H9 (cell line): Measurements from ENCODE around the gene EDIL3. TPM values are rescaled to one million over a fixed set of nuclear protein-coding genes. Genes with fewer than 3 reads are reported as not detected.

Experiments
- DNase-seq: peaks from one replicate; pipeline ENCODE4 v3.0.0-alpha.2; 2017
- H2AFZ ChIP-seq: one replicate; pipeline ENCODE4 v1.6.1; 2013; ENCODE audit warnings: mild to moderate bottlenecking, low read length, control low read depth, moderate library complexity
- H2AK5ac ChIP-seq: 2 replicates; pipeline ENCODE4 v1.6.1; 2013; ENCODE audit warnings: low read length, control low read depth, mixed read lengths; ENCODE audit not compliant: insufficient read length
- H2BK120ac ChIP-seq: one replicate; pipeline ENCODE4 v1.6.1; 2013; ENCODE audit warnings: low read depth, mild to moderate bottlenecking, low read length, control low read depth, inconsistent platforms; ENCODE audit not compliant: poor library complexity, severe bottlenecking
- H2BK12ac ChIP-seq: 2 replicates; pipeline ENCODE4 v1.6.1; 2013; ENCODE audit warnings: low read length, control low read depth, mixed read lengths, low read depth; ENCODE audit not compliant: insufficient read length
- H2BK15ac ChIP-seq: 2 replicates; pipeline ENCODE4 v1.6.1; 2013; ENCODE audit warnings: low read depth, low read length, control low read depth
- H2BK20ac ChIP-seq: one replicate; pipeline ENCODE4 v1.6.1; 2013; ENCODE audit warnings: low read depth, mild to moderate bottlenecking, low read length, control low read depth, inconsistent platforms; ENCODE audit not compliant: poor library complexity, severe bottlenecking
- H2BK5ac ChIP-seq: 2 replicates; pipeline ENCODE4 v1.6.1; 2013; ENCODE audit warnings: low read length, control low read depth, mixed read lengths; ENCODE audit not compliant: insufficient read length
- H3K14ac ChIP-seq: 2 replicates; pipeline ENCODE4 v1.6.1; 2013; ENCODE audit warnings: low read length, control low read depth; ENCODE audit not compliant: insufficient read depth
- H3K18ac ChIP-seq: 2 replicates; pipeline ENCODE4 v1.6.1; 2013; ENCODE audit warnings: low read depth, mild to moderate bottlenecking, mixed read lengths, low read length, control low read depth; ENCODE audit not compliant: insufficient read length
- H3K23ac ChIP-seq: 2 replicates; pipeline ENCODE4 v1.6.1; 2013; ENCODE audit warnings: low read length, control low read depth, mixed read lengths, low read depth; ENCODE audit not compliant: insufficient read length
- H3K23me2 ChIP-seq: 2 replicates; pipeline ENCODE4 v1.6.1; 2013; ENCODE audit warnings: low read depth, mild to moderate bottlenecking, mixed read lengths, low read length, control low read depth; ENCODE audit not compliant: insufficient read length, poor library complexity, severe bottlenecking
- H3K27ac ChIP-seq: 2 replicates; pipeline ENCODE4 v1.5.1; 2013; ENCODE audit warnings: low read length, control low read depth, mixed read lengths, low read depth; ENCODE audit not compliant: insufficient read length
- H3K27me3 ChIP-seq: 2 replicates; pipeline ENCODE4 v1.6.1; 2013; ENCODE audit warnings: low read length, control low read depth, inconsistent platforms; ENCODE audit not compliant: insufficient read depth
- H3K4ac ChIP-seq: 2 replicates; pipeline ENCODE4 v1.6.1; 2013; ENCODE audit warnings: low read depth, mild to moderate bottlenecking, control low read depth, inconsistent platforms, low read length, moderate library complexity
- H3K4me1 ChIP-seq: 2 replicates; pipeline ENCODE4 v1.6.1; 2013; ENCODE audit warnings: low read length, control low read depth, inconsistent platforms; ENCODE audit not compliant: insufficient read depth
- H3K4me2 ChIP-seq: 2 replicates; pipeline ENCODE4 v1.6.1; 2013; ENCODE audit warnings: low read length, control low read depth, mixed read lengths; ENCODE audit not compliant: insufficient read length, insufficient read depth
- H3K56ac ChIP-seq: 2 replicates; pipeline ENCODE4 v1.6.1; 2013; ENCODE audit warnings: low read depth, mild to moderate bottlenecking, mixed read lengths, low read length, control low read depth; ENCODE audit not compliant: insufficient read length
- H3K79me1 ChIP-seq: 2 replicates; pipeline ENCODE4 v1.6.1; 2013; ENCODE audit warnings: low read depth, mild to moderate bottlenecking, moderate library complexity, low read length, control low read depth, inconsistent platforms; ENCODE audit not compliant: insufficient read depth, poor library complexity, severe bottlenecking
- H3K79me2 ChIP-seq: 2 replicates; pipeline ENCODE4 v1.6.1; 2013; ENCODE audit warnings: low read length, control low read depth, inconsistent platforms; ENCODE audit not compliant: insufficient read depth
- H3K9ac ChIP-seq: 2 replicates; pipeline ENCODE4 v1.6.1; 2013; ENCODE audit warnings: low read length, control low read depth, mixed read lengths; ENCODE audit not compliant: insufficient read length; ENCODE audit errors: extremely low read depth
- H3K9me3 ChIP-seq: one replicate; pipeline ENCODE4 v1.6.1; 2013; ENCODE audit warnings: low read depth, low read length, inconsistent platforms; ENCODE audit not compliant: control insufficient read depth
- H3T11ph ChIP-seq: one replicate; pipeline ENCODE4 v1.6.1; 2013; ENCODE audit warnings: mild to moderate bottlenecking, low read length, control low read depth, inconsistent platforms
- H4K20me1 ChIP-seq: one replicate; pipeline ENCODE4 v1.6.1; 2013; ENCODE audit not compliant: control insufficient read depth, insufficient read length, insufficient read depth
- H4K5ac ChIP-seq: 2 replicates; pipeline ENCODE4 v1.6.1; 2013; ENCODE audit warnings: low read depth, mild to moderate bottlenecking, mixed read lengths, low read length, control low read depth; ENCODE audit not compliant: insufficient read length
- H4K8ac ChIP-seq: replicated peaks from 2 replicates; pipeline ENCODE4 v1.6.1; 2013; ENCODE audit warnings: low read length, control low read depth, mixed read lengths, low read depth; ENCODE audit not compliant: insufficient read length
- H4K91ac ChIP-seq: 2 replicates; pipeline ENCODE4 v1.6.1; 2013; ENCODE audit warnings: low read depth, mild to moderate bottlenecking, moderate library complexity, mixed read lengths, low read length, control low read depth; ENCODE audit not compliant: insufficient read length
- H3K27ac Mint-ChIP-seq, 3 experiments: 2 replicates in 2 of 3; 3 replicates in 1 of 3; pipeline ENCODE4 v1.8.0; 2020 to 2021; ENCODE audit warnings: mixed read lengths in 3 of 3, mild to moderate bottlenecking in 1 of 3, moderate library complexity in 1 of 3
- H3K27me3 Mint-ChIP-seq: 2 replicates; pipeline ENCODE4 v1.8.0; 2021; ENCODE audit warnings: low read depth, mild to moderate bottlenecking, moderate library complexity, mixed read lengths
- H3K36me3 Mint-ChIP-seq, 3 experiments: 2 replicates in 2 of 3; 3 replicates in 1 of 3; pipeline ENCODE4 v1.8.0; 2020 to 2021; ENCODE audit warnings: low read depth in 3 of 3, mixed read lengths in 3 of 3; ENCODE audit not compliant: insufficient read depth in 1 of 3
- H3K4me1 Mint-ChIP-seq, 2 experiments: 2 replicates each; pipeline ENCODE4 v1.8.0; 2020; ENCODE audit warnings: mixed read lengths in 2 of 2
- H3K4me3 Mint-ChIP-seq, 2 experiments: 2 replicates in 1 of 2; 3 replicates in 1 of 2; pipeline ENCODE4 v1.8.0; 2020 to 2021; ENCODE audit warnings: mild to moderate bottlenecking in 2 of 2, mixed read lengths in 2 of 2, moderate library complexity in 1 of 2
- H3K9me3 Mint-ChIP-seq, 2 experiments: 2 replicates in 1 of 2; 3 replicates in 1 of 2; pipeline ENCODE4 v1.8.0; 2020; ENCODE audit warnings: mild to moderate bottlenecking in 2 of 2, mixed read lengths in 2 of 2, moderate library complexity in 1 of 2
- CTCF ChIP-seq: fragments of 200-600 bp; sonication (generic); conservative IDR thresholded peaks from 3 replicates; pipeline ENCODE4 v1.8.0; 2021; ENCODE audit warnings: antibody characterized with exemption, mild to moderate bottlenecking
- WGBS: extraction: QIAGEN DNeasy Blood & Tissue Kit; methylation state at CpG from one replicate; pipeline ENCODE4 v1.1.7; 2013; ENCODE audit warnings: missing lambda C conversion rate, low lambda C conversion rate, mixed read lengths; ENCODE audit not compliant: insufficient read length; ENCODE audit errors: extremely low coverage; 5-methylcytosine and 5-hydroxymethylcytosine counted together
- total RNA-seq: library from RNA; stranded (reverse); gene quantifications from 2 replicates; pipeline ENCODE4 v1.2.1, GENCODE V29; 2021

Gene EDIL3
- total RNA-seq, 1 experiment from 2014 or later = 61.9 TPM

GRCh38 chr5:83946516-83946915 lies 438.2 kb downstream of the EDIL3 start:
- Histone ChIP-seq H3K23me2 (no peaks in the 10 kb centered on the region), H2AFZ (no peak overlapping the region), H4K5ac (no peak overlapping the region), H2BK5ac (no peak overlapping the region), H3K79me1 (no peaks in the 10 kb centered on the region), H3K27ac (no peak overlapping the region), H3K9me3 (no peaks in the 10 kb centered on the region), H4K91ac (no peak overlapping the region), H2AK5ac (no peak overlapping the region), H2BK120ac (no peak overlapping the region), H3T11ph (no peak overlapping the region), H3K27me3 (no peaks in the 10 kb centered on the region), H3K4me1 (no peaks in the 10 kb centered on the region), H3K4me2 (no peak overlapping the region), H4K8ac (no peak overlapping the region), H3K14ac (no peak overlapping the region), H2BK12ac (no peak overlapping the region), H3K79me2 (no peaks in the 10 kb centered on the region), H3K4ac (no peak overlapping the region), H3K23ac (no peak overlapping the region), H3K9ac (no peak overlapping the region), H2BK20ac (no peak overlapping the region), H4K20me1 (no peaks in the 10 kb centered on the region), H3K56ac (no peak overlapping the region), H2BK15ac (no peak overlapping the region), H3K18ac (no peak overlapping the region)
- DNase-seq = no peak
- no CpG with 5 or more reads among the region's 6 CpGs for WGBS
- no peaks in the 10 kb centered on the region for H3K36me3 Mint-ChIP-seq
- H3K9me3 Mint-ChIP-seq = no peaks in the 10 kb centered on the region
- H3K27ac Mint-ChIP-seq = no peak overlapping the region
- TF ChIP-seq CTCF = no peak
- no peaks in the 10 kb centered on the region for H3K4me1 Mint-ChIP-seq
- H3K4me3 Mint-ChIP-seq = no peak overlapping the region
- no peaks in the 10 kb centered on the region for H3K27me3 Mint-ChIP-seq
